Activated CD4-positive, alpha-beta T cell treated with anti-CD3 and anti-CD28 coated beads, Interleukin-2, amount 10 ng/mL, durations not matched to agents 24 days and 14 days (primary cell): ENCODE results near the gene KSR2. TPM values are rescaled to one million over a fixed set of nuclear protein-coding genes. Genes with fewer than 3 reads are reported as not detected.
"Not testable (repeated sequence)": the region's sequence is repeated elsewhere in the genome, so short reads cannot be mapped to it uniquely, and the experiment has no call there.

ENCODE experiments used
- DNase-seq: peaks from one replicate; pipeline ENCODE4 v3.0.0; 2022
- H3K27ac Mint-ChIP-seq: one replicate; pipeline ENCODE4 v1.8.0; 2022; ENCODE audit warnings: mild to moderate bottlenecking, mixed read lengths
- H3K27me3 Mint-ChIP-seq: one replicate; pipeline ENCODE4 v1.8.0; 2022; ENCODE audit warnings: mixed read lengths
- H3K36me3 Mint-ChIP-seq: one replicate; pipeline ENCODE4 v1.8.0; 2022; ENCODE audit warnings: low read depth, mild to moderate bottlenecking, mixed read lengths
- H3K4me1 Mint-ChIP-seq: one replicate; pipeline ENCODE4 v1.8.0; 2021; ENCODE audit warnings: mixed read lengths
- H3K4me3 Mint-ChIP-seq: one replicate; pipeline ENCODE4 v1.8.0; 2022; ENCODE audit warnings: mild to moderate bottlenecking, moderate library complexity, mixed read lengths
- H3K9me3 Mint-ChIP-seq: one replicate; pipeline ENCODE4 v1.8.0; 2021; ENCODE audit warnings: mixed read lengths
- intact Hi-C: fragments of 100-400 bp; cut with micrococcal nuclease; formaldehyde crosslinking; loops from one replicate; pipeline ENCODE4 v1.15.1; 2023
- total RNA-seq: library from RNA; stranded (reverse); gene quantifications from 2 replicates; pipeline ENCODE4 v1.2.3, GENCODE V29; 2022

KSR2 gene
- total RNA-seq, 1 donor from 2014 or later, result 0.02 TPM

GRCh38 chr12:117830471-117830870 lies 138.3 kb downstream of the KSR2 start:
- H3K9me3 Mint-ChIP-seq, result peaks cover 14% of the 10 kb centered on the region
- no peaks in the 10 kb centered on the region for H3K27me3 Mint-ChIP-seq
- intact Hi-C loops, result loop anchor here (10.0 kb wide), 1 partner anchor 246 kb away; no protein-coding TSS in a partner anchor
- DNase-seq, result no peak
- H3K4me1 Mint-ChIP-seq, result no peaks in the 10 kb centered on the region
- H3K27ac Mint-ChIP-seq, result no peak overlapping the region
- no peak overlapping the region for H3K4me3 Mint-ChIP-seq
- no peaks in the 10 kb centered on the region for H3K36me3 Mint-ChIP-seq

- no peaks in the 10 kb centered on the region for H3K36me3 Mint-ChIP-seq
- peaks cover 14% of the 10 kb centered on the region for H3K9me3 Mint-ChIP-seq
- H3K27me3 Mint-ChIP-seq, result no peaks in the 10 kb centered on the region
- no peak overlapping the region for H3K4me3 Mint-ChIP-seq
- intact Hi-C loops, result no loop called here
- H3K27ac Mint-ChIP-seq, result no peak overlapping the region
- no peaks in the 10 kb centered on the region for H3K4me1 Mint-ChIP-seq
- DNase-seq, result no peak
Observed at GRCh38 chr12:117829108-117829507, 139.7 kb downstream of the KSR2 start.

- intact Hi-C loops, result no loop called here
- no peaks in the 10 kb centered on the region for H3K27me3 Mint-ChIP-seq
- H3K4me1 Mint-ChIP-seq, result no peaks in the 10 kb centered on the region
- no peak for DNase-seq
- H3K27ac Mint-ChIP-seq, result no peak overlapping the region
- H3K36me3 Mint-ChIP-seq, result no peaks in the 10 kb centered on the region
- peaks cover 14% of the 10 kb centered on the region for H3K9me3 Mint-ChIP-seq
- H3K4me3 Mint-ChIP-seq, result no peak overlapping the region
Observed at GRCh38 chr12:117827660-117828059, 141.1 kb downstream of the KSR2 start.

- no peak for DNase-seq
- Mint-ChIP-seq H3K9me3 (peaks cover 10% of the 10 kb centered on the region), H3K27ac (no peak overlapping the region), H3K4me3 (no peak overlapping the region), H3K27me3 (no peaks in the 10 kb centered on the region), H3K36me3 (no peaks in the 10 kb centered on the region), H3K4me1 (no peaks in the 10 kb centered on the region)
- intact Hi-C loops, result no loop called here
Observed at GRCh38 chr12:117825827-117826226, 143.0 kb downstream of the KSR2 start.

- Mint-ChIP-seq H3K36me3 (no peaks in the 10 kb centered on the region), H3K4me1 (no peaks in the 10 kb centered on the region), H3K4me3 (no peak overlapping the region), H3K27me3 (no peaks in the 10 kb centered on the region), H3K27ac (no peak overlapping the region), H3K9me3 (no peaks in the 10 kb centered on the region)
- intact Hi-C loops, result no loop called here
- DNase-seq, result no peak
Observed at GRCh38 chr12:117821480-117822175, 147.2 kb downstream of the KSR2 start.

GRCh38 chr12:117820216-117820907 lies 148.4 kb downstream of the KSR2 start:
- no peak overlapping the region for H3K4me3 Mint-ChIP-seq
- H3K27me3 Mint-ChIP-seq, result no peaks in the 10 kb centered on the region
- no peaks in the 10 kb centered on the region for H3K9me3 Mint-ChIP-seq
- no peak for DNase-seq
- no peaks in the 10 kb centered on the region for H3K36me3 Mint-ChIP-seq
- intact Hi-C loops, result no loop called here
- no peak overlapping the region for H3K27ac Mint-ChIP-seq
- no peaks in the 10 kb centered on the region for H3K4me1 Mint-ChIP-seq

- no peak for DNase-seq
- no peaks in the 10 kb centered on the region for H3K27me3 Mint-ChIP-seq
- H3K36me3 Mint-ChIP-seq, result no peaks in the 10 kb centered on the region
- H3K9me3 Mint-ChIP-seq, result no peaks in the 10 kb centered on the region
- no peak overlapping the region for H3K27ac Mint-ChIP-seq
- no peaks in the 10 kb centered on the region for H3K4me1 Mint-ChIP-seq
- intact Hi-C loops, result no loop called here
- no peak overlapping the region for H3K4me3 Mint-ChIP-seq
Observed at GRCh38 chr12:117819160-117819559, 149.6 kb downstream of the KSR2 start.

- DNase-seq, result no peak
- intact Hi-C loops, result no loop called here
- Mint-ChIP-seq H3K36me3 (no peaks in the 10 kb centered on the region), H3K4me3 (no peak overlapping the region), H3K27me3 (no peaks in the 10 kb centered on the region), H3K9me3 (no peaks in the 10 kb centered on the region), H3K27ac (no peak overlapping the region), H3K4me1 (no peaks in the 10 kb centered on the region)
Observed at GRCh38 chr12:117818400-117818799, 150.4 kb downstream of the KSR2 start.

- no peak overlapping the region for H3K27ac Mint-ChIP-seq
- H3K4me1 Mint-ChIP-seq, result no peaks in the 10 kb centered on the region
- DNase-seq, result no peak
- no peaks in the 10 kb centered on the region for H3K9me3 Mint-ChIP-seq
- H3K27me3 Mint-ChIP-seq, result no peaks in the 10 kb centered on the region
- H3K36me3 Mint-ChIP-seq, result no peaks in the 10 kb centered on the region
- H3K4me3 Mint-ChIP-seq, result no peak overlapping the region
- intact Hi-C loops, result no loop called here
Observed at GRCh38 chr12:117809509-117809908, 159.3 kb downstream of the KSR2 start.

- H3K27me3 Mint-ChIP-seq, result no peaks in the 10 kb centered on the region
- DNase-seq, result no peak
- no peak overlapping the region for H3K4me3 Mint-ChIP-seq
- no peaks in the 10 kb centered on the region for H3K9me3 Mint-ChIP-seq
- H3K36me3 Mint-ChIP-seq, result no peaks in the 10 kb centered on the region
- H3K27ac Mint-ChIP-seq, result no peak overlapping the region
- intact Hi-C loops, result no loop called here
- no peaks in the 10 kb centered on the region for H3K4me1 Mint-ChIP-seq
Observed at GRCh38 chr12:117807946-117808345, 160.8 kb downstream of the KSR2 start.

GRCh38 chr12:117807355-117807754 lies 161.4 kb downstream of the KSR2 start:
- Mint-ChIP-seq H3K27ac (no peak overlapping the region), H3K36me3 (no peaks in the 10 kb centered on the region), H3K27me3 (no peaks in the 10 kb centered on the region), H3K4me3 (no peak overlapping the region), H3K4me1 (no peaks in the 10 kb centered on the region), H3K9me3 (no peaks in the 10 kb centered on the region)
- intact Hi-C loops, result no loop called here
- DNase-seq, result no peak

GRCh38 chr12:117805865-117806264 lies 162.9 kb downstream of the KSR2 start:
- H3K27me3 Mint-ChIP-seq, result no peaks in the 10 kb centered on the region
- no peak for DNase-seq

GRCh38 chr12:117803001-117803400 lies 165.8 kb downstream of the KSR2 start:
- H3K4me1 Mint-ChIP-seq, result no peaks in the 10 kb centered on the region
- no peaks in the 10 kb centered on the region for H3K27me3 Mint-ChIP-seq
- H3K9me3 Mint-ChIP-seq, result no peaks in the 10 kb centered on the region
- H3K36me3 Mint-ChIP-seq, result no peaks in the 10 kb centered on the region
- no peak for DNase-seq
- no peak overlapping the region for H3K4me3 Mint-ChIP-seq
- no peak overlapping the region for H3K27ac Mint-ChIP-seq
- intact Hi-C loops, result no loop called here

More at GRCh38 chr12:117805865-117806264, 162.9 kb downstream of the KSR2 start:
- intact Hi-C loops, result no loop called here
- Mint-ChIP-seq H3K36me3 (no peaks in the 10 kb centered on the region), H3K27ac (no peak overlapping the region), H3K4me1 (no peaks in the 10 kb centered on the region), H3K9me3 (no peaks in the 10 kb centered on the region), H3K4me3 (no peak overlapping the region)

- H3K27me3 Mint-ChIP-seq, DNase-seq, H3K4me3 Mint-ChIP-seq, H3K4me1 Mint-ChIP-seq, intact Hi-C loops, H3K36me3 Mint-ChIP-seq, H3K9me3 Mint-ChIP-seq, H3K27ac Mint-ChIP-seq: not testable (repeated sequence)
Observed at GRCh38 chr12:117800711-117801110, 168.1 kb downstream of the KSR2 start.
